DND-41 (cell line): ENCODE data around the gene SMARCA2.

Source experiments
- EZH2 ChIP-seq: IDR thresholded peaks from 3 replicates; pipeline ENCODE4 v1.6.1; 2012; ENCODE audit warnings: borderline replicate concordance, low read depth, mild to moderate bottlenecking, moderate library complexity, low read length, inconsistent platforms; ENCODE audit not compliant: severe bottlenecking
- TF ChIP-seq, protein P1 (sequence below): IDR thresholded peaks from 2 replicates; pipeline ENCODE4 v1.5.1; 2012; ENCODE audit warnings: borderline replicate concordance, low read length, moderate library complexity, mild to moderate bottlenecking; ENCODE audit not compliant: poor library complexity, severe bottlenecking; ENCODE audit errors: extremely low read depth

DNA sequence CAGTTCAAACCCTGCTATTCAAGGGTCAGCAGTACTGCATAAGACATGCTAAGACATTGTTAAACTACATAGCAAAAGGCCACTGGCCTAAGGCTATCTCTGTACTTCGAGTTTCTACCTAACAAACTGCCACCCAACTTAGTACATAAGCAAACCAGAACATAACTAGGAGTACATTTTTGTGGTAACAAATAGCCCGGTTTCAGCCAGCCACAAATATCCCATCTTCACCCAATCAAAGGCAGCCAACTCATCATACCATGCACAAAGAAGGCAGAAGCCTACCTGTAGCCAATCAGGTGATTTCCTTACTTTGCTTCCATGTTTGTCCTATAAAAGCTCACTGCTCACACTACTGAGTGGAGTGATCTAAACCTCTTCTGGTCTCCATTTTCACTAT, 201.4 kb downstream of the SMARCA2 start:
- TF ChIP-seq EZH2: no peak
- TF ChIP-seq, protein P1, sequence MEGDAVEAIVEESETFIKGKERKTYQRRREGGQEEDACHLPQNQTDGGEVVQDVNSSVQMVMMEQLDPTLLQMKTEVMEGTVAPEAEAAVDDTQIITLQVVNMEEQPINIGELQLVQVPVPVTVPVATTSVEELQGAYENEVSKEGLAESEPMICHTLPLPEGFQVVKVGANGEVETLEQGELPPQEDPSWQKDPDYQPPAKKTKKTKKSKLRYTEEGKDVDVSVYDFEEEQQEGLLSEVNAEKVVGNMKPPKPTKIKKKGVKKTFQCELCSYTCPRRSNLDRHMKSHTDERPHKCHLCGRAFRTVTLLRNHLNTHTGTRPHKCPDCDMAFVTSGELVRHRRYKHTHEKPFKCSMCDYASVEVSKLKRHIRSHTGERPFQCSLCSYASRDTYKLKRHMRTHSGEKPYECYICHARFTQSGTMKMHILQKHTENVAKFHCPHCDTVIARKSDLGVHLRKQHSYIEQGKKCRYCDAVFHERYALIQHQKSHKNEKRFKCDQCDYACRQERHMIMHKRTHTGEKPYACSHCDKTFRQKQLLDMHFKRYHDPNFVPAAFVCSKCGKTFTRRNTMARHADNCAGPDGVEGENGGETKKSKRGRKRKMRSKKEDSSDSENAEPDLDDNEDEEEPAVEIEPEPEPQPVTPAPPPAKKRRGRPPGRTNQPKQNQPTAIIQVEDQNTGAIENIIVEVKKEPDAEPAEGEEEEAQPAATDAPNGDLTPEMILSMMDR: no peak
